Immature natural killer cell (primary cell): ENCODE results near the gene PNLIPRP1. TPM values are rescaled to one million over a fixed set of nuclear protein-coding genes. Genes with fewer than 3 reads are reported as not detected.

Experiments used
- DNase-seq, 3 donors: peaks; one replicate each; pipeline ENCODE4 v3.0.0; 2022; ENCODE audit warnings: mixed read lengths in 1 of 3
- H3K27ac Mint-ChIP-seq, 6 donors: one replicate each; pipeline ENCODE4 v1.8.0; 2020; ENCODE audit warnings: mixed read lengths in 6 of 6, mild to moderate bottlenecking in 5 of 6, inconsistent platforms in 4 of 6, moderate library complexity in 3 of 6
- H3K27me3 Mint-ChIP-seq, 3 donors: one replicate each; pipeline ENCODE4 v1.8.0; 2020 to 2021; ENCODE audit warnings: low read depth in 3 of 3, mild to moderate bottlenecking in 3 of 3, mixed read lengths in 3 of 3, moderate library complexity in 3 of 3, inconsistent platforms in 1 of 3
- H3K36me3 Mint-ChIP-seq, 3 donors: one replicate each; pipeline ENCODE4 v1.8.0; 2020; ENCODE audit warnings: mixed read lengths in 3 of 3, inconsistent platforms in 2 of 3, mild to moderate bottlenecking in 2 of 3
- H3K4me1 Mint-ChIP-seq, 2 donors: one replicate each; pipeline ENCODE4 v1.8.0; 2020; ENCODE audit warnings: inconsistent platforms in 2 of 2, mild to moderate bottlenecking in 2 of 2, mixed read lengths in 2 of 2, moderate library complexity in 1 of 2
- H3K4me3 Mint-ChIP-seq, 5 donors: one replicate each; pipeline ENCODE4 v1.8.0; 2020; ENCODE audit warnings: mild to moderate bottlenecking in 5 of 5, mixed read lengths in 5 of 5, inconsistent platforms in 3 of 5, moderate library complexity in 3 of 5
- H3K9me3 Mint-ChIP-seq, 6 donors: one replicate each; pipeline ENCODE4 v1.8.0; 2020; ENCODE audit warnings: mild to moderate bottlenecking in 6 of 6, mixed read lengths in 6 of 6, inconsistent platforms in 4 of 6, moderate library complexity in 3 of 6
- polyA plus RNA-seq, 3 donors: library from polyadenylated mRNA; unstranded; fragments of 300-500 nt; fragmentation: Illumina TruSeq; gene quantifications; one replicate each; pipeline ENCODE4 v1.2.3, GENCODE V29; 2021

Gene PNLIPRP1
- polyA plus RNA-seq, 3 donors from 2014 or later = not detected

GRCh38 chr10:116610443-116611152 lies 19.8 kb downstream of the PNLIPRP1 start:
- H3K9me3 Mint-ChIP-seq = peaks cover 0 to 11% (median 0%) of the 10 kb centered on the region in 6 donors
- no peak overlapping the region for H3K4me3 Mint-ChIP-seq
- no peaks in the 10 kb centered on the region for H3K36me3 Mint-ChIP-seq
- H3K27me3 Mint-ChIP-seq = peaks cover 2 to 6% (median 4%) of the 10 kb centered on the region in 3 donors
- no peak overlapping the region for H3K27ac Mint-ChIP-seq
- H3K4me1 Mint-ChIP-seq = no peaks in the 10 kb centered on the region
- DNase-seq = no peak

DNA sequence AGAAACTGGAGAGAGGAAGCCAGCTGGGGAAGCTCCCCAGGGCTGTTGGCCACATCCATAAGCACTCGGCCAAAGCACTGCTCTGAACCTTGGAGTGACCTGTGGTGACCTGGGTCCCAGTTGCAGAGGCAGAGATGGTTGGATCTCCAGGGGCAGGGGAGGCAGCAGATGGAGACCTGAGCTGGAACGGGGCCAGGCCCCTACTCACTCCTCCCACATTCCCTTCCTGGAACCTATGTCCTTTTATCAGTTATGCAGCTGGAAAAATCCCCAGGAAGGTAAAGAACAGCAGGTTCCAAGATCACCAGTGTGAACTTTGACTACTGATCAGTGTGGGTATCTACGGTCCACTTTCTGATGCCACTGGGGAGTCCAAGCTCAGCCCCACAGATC lies 20.4 kb downstream of the PNLIPRP1 start:
- no peak for DNase-seq
- peaks cover 0 to 16% (median 0%) of the 10 kb centered on the region in 6 donors for H3K9me3 Mint-ChIP-seq
- no peaks in the 10 kb centered on the region for H3K36me3 Mint-ChIP-seq
- no peak overlapping the region for H3K27ac Mint-ChIP-seq
- no peaks in the 10 kb centered on the region for H3K4me1 Mint-ChIP-seq
- H3K27me3 Mint-ChIP-seq = peaks cover 0 to 6% (median 2%) of the 10 kb centered on the region in 3 donors
- no peak overlapping the region for H3K4me3 Mint-ChIP-seq

GRCh38 chr10:116612107-116612769 lies 21.5 kb downstream of the PNLIPRP1 start:
- no peak overlapping the region for H3K27ac Mint-ChIP-seq
- no peaks in the 10 kb centered on the region for H3K36me3 Mint-ChIP-seq
- peaks cover 0 to 6% (median 2%) of the 10 kb centered on the region in 3 donors for H3K27me3 Mint-ChIP-seq
- H3K9me3 Mint-ChIP-seq = peaks cover 0 to 16% (median 0%) of the 10 kb centered on the region in 6 donors
- DNase-seq = no peak
- H3K4me1 Mint-ChIP-seq = no peaks in the 10 kb centered on the region
- H3K4me3 Mint-ChIP-seq = no peak overlapping the region

DNA sequence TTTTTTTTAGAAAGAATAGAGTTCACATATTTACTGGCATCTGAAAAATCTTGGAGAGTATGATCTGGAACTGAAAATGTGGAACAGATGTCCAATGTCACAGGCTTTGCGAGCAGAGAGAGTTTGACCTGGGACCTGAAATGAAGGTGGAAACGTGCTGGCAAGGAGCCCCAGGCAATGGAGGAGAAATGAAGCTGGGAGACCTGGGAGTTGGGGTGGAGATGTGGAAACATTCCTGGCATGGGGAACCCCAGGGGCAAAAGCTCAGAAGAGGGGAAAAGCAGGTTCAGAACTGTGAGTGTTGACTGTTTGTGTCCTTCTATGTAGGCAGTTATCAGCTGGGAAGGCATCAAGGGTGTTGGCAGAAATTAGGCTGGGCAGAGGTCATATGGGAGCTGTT lies 22.7 kb downstream of the PNLIPRP1 start:
- H3K4me3 Mint-ChIP-seq = no peak overlapping the region
- no peak for DNase-seq
- peaks cover 0 to 6% (median 4%) of the 10 kb centered on the region in 3 donors for H3K27me3 Mint-ChIP-seq
- H3K36me3 Mint-ChIP-seq = no peaks in the 10 kb centered on the region
- no peaks in the 10 kb centered on the region for H3K4me1 Mint-ChIP-seq
- H3K9me3 Mint-ChIP-seq = peaks cover 0 to 16% (median 0%) of the 10 kb centered on the region in 6 donors
- H3K27ac Mint-ChIP-seq = no peak overlapping the region

DNA sequence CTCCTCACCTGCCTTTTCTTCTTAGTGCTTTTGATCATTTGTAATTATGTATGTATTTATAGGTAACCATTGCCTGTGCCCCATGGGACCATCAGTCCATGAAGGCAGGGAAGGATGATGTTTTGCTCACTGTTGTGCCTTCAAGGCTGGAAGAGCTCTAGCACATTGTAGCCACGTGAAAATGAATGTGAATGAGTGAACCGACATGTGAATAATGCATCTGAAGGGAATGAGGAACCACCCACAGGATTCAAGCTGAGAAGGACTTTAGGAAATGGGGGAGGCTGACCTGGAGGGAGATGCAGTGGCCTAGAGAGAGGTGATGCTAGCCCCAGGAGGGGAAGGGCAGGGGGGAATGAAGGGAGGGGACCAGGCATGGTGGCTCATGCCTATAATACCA lies 24.0 kb downstream of the PNLIPRP1 start:
- no peak overlapping the region for H3K27ac Mint-ChIP-seq
- no peak for DNase-seq
- H3K4me3 Mint-ChIP-seq = no peak overlapping the region
- H3K27me3 Mint-ChIP-seq = peaks cover 0 to 4% (median 3%) of the 10 kb centered on the region in 3 donors
- H3K4me1 Mint-ChIP-seq = no peaks in the 10 kb centered on the region
- H3K9me3 Mint-ChIP-seq = peaks cover 0 to 15% (median 0%) of the 10 kb centered on the region in 6 donors
- no peaks in the 10 kb centered on the region for H3K36me3 Mint-ChIP-seq

- no peak for DNase-seq
- Mint-ChIP-seq H3K4me3 (no peak overlapping the region), H3K9me3 (peaks cover 0 to 10% (median 0%) of the 10 kb centered on the region in 6 donors), H3K27ac (no peak overlapping the region), H3K36me3 (no peaks in the 10 kb centered on the region), H3K27me3 (peaks cover 0 to 4% (median 3%) of the 10 kb centered on the region in 3 donors), H3K4me1 (no peaks in the 10 kb centered on the region)
Observed at GRCh38 chr10:116615199-116615776, 24.5 kb downstream of the PNLIPRP1 start.

- DNase-seq = no peak
- Mint-ChIP-seq H3K27me3 (peaks cover 0 to 2% (median 0%) of the 10 kb centered on the region in 3 donors), H3K27ac (no peak within 1 kb of the TSS), H3K4me1 (no peaks in the 10 kb centered on the region), H3K4me3 (no peak within 1 kb of the TSS), H3K9me3 (peaks cover 0 to 5% (median 0%) of the 10 kb centered on the region in 6 donors), H3K36me3 (no peaks in the 10 kb centered on the region)
Observed at GRCh38 chr10:116620423-116621400, 30.0 kb downstream of the PNLIPRP1 start, which contains the start of gene PNLIPRP2. TSS of gene PNLIPRP2 (plus strand) at chr10:116620953.

DNA sequence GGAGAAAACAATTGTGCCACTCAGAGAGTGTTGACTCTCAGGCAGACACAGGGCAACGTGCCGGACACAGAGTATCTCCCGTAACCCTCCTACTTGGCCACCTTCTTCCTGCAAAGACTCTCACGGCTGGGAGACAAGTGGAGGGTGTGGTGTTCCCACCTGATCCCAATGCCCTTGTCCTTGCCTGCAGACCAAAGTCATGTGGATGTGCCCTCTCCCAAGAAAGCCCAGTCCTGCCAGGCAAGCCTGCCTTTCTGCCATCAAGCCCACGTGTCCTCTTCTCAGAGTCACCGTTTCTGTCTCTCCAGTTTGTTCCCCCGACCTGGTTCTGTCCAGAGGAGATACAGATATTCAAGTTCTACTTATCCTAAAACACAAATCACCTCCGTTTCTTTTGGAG lies 30.7 kb downstream of the PNLIPRP1 start:
- DNase-seq = no peak
- Mint-ChIP-seq H3K27ac (no peak overlapping the region), H3K36me3 (no peaks in the 10 kb centered on the region), H3K9me3 (peaks cover 0 to 1% (median 0%) of the 10 kb centered on the region in 6 donors), H3K4me1 (no peaks in the 10 kb centered on the region), H3K27me3 (peaks cover 0 to 2% (median 0%) of the 10 kb centered on the region in 3 donors), H3K4me3 (no peak overlapping the region)

GRCh38 chr10:116621934-116622655 lies 31.3 kb downstream of the PNLIPRP1 start:
- Mint-ChIP-seq H3K9me3 (peaks cover 0 to 1% (median 0%) of the 10 kb centered on the region in 6 donors), H3K36me3 (no peaks in the 10 kb centered on the region), H3K27me3 (peaks cover 0 to 2% (median 2%) of the 10 kb centered on the region in 3 donors), H3K4me3 (no peak overlapping the region), H3K27ac (no peak overlapping the region), H3K4me1 (no peaks in the 10 kb centered on the region)
- DNase-seq = no peak

GRCh38 chr10:116625845-116626244 lies 35.1 kb downstream of the PNLIPRP1 start:
- Mint-ChIP-seq H3K27ac (no peak overlapping the region), H3K4me3 (no peak overlapping the region), H3K9me3 (peaks cover 0 to 1% (median 0%) of the 10 kb centered on the region in 6 donors), H3K36me3 (no peaks in the 10 kb centered on the region), H3K4me1 (no peaks in the 10 kb centered on the region), H3K27me3 (peaks cover 3 to 6% (median 5%) of the 10 kb centered on the region in 3 donors)
- no peak for DNase-seq

DNA sequence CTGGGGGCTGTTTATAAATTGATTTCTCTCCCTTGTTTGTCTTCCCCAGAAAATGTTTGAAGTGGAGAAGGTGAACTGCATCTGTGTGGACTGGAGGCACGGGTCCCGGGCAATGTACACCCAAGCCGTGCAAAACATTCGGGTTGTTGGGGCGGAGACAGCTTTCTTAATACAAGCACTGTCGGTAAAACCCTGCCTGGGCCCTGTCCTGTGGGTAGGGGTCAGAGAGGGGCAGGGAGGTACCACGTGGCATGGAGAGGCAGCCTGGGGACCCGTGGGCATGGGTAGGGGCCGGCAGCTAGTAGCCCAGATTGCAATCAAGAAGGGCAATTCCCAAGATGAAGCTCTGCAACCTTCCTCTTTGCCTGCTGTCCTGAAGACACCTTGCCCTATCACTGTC lies 36.1 kb downstream of the PNLIPRP1 start:
- H3K4me1 Mint-ChIP-seq = no peaks in the 10 kb centered on the region
- no peak for DNase-seq
- peaks cover 0 to 1% (median 0%) of the 10 kb centered on the region in 6 donors for H3K9me3 Mint-ChIP-seq
- peaks cover 3 to 6% (median 5%) of the 10 kb centered on the region in 3 donors for H3K27me3 Mint-ChIP-seq
- H3K27ac Mint-ChIP-seq = no peak overlapping the region
- no peak overlapping the region for H3K4me3 Mint-ChIP-seq
- H3K36me3 Mint-ChIP-seq = no peaks in the 10 kb centered on the region

GRCh38 chr10:116627386-116627933 lies 36.7 kb downstream of the PNLIPRP1 start:
- Mint-ChIP-seq H3K27me3 (peaks cover 3 to 6% (median 5%) of the 10 kb centered on the region in 3 donors), H3K4me3 (no peak overlapping the region), H3K27ac (no peak overlapping the region), H3K36me3 (no peaks in the 10 kb centered on the region), H3K4me1 (no peaks in the 10 kb centered on the region), H3K9me3 (peaks cover 0 to under 1% (median 0%) of the 10 kb centered on the region in 6 donors)
- DNase-seq = no peak
